Measurements from ENCODE around the gene UNCX.

- TF ChIP-seq POLR2A (IDR thresholded peaks at IDR 0.05; ENCODE audit: control extremely low read depth in 1 of 2, low read depth in 2 of 2, low read length in 2 of 2) = no peak
- TF ChIP-seq SP1 (IDR thresholded peaks at IDR 0.05; ENCODE audit: low read depth, low read length) = no peak; the same call in 1 of the 2 replicates
- TF ChIP-seq CTCF (IDR thresholded peaks at IDR 0.05; ENCODE audit: control extremely low read depth in 1 of 3, insufficient read depth in 1 of 3, low read depth in 1 of 3, low read length in 3 of 3) = no peak
Observed at GRCh38 chr7:1238931-1239802, 6.5 kb downstream of the UNCX start.
